A673 (cell line): ENCODE data around the gene C1QTNF5.

Experiments
- EZH2 ChIP-seq: fragments of 200-600 bp; sonication (generic); IDR thresholded peaks from 2 replicates; pipeline ENCODE4 v1.6.1; 2017; ENCODE audit warnings: borderline replicate concordance, low read depth, mild to moderate bottlenecking, mixed read lengths, antibody characterized with exemption, low read length; ENCODE audit not compliant: poor library complexity, severe bottlenecking
- TF ChIP-seq, protein P1 (sequence below): fragments of 300-800, 200-600 bp; sonication (generic); conservative IDR thresholded peaks from 2 replicates; pipeline ENCODE4 v1.5.1; 2017; ENCODE audit warnings: low read depth, mild to moderate bottlenecking, antibody characterized with exemption, low read length, moderate library complexity, mixed read lengths

DNA sequence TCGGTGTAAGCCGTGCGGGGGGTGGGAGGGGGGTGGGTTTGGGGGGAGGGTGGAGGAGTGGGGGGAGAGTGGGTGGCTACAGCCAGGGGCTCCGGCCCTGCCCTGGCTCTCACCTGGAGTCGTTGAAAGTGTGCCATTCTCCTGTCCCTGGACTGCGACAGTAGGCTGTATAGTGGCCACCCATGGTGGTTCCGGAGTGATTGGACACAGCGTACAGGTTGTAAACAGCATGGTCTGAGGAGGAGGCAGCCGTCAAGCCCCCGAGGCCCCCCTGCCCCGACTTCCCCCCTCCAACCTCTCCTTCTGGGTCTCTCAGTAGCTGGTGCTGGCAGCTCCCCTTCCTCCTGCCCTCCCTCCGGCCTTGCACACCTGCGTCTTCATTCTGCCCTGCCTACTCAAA is 16.4 kb upstream of the C1QTNF5 start:
- TF ChIP-seq, protein P1, sequence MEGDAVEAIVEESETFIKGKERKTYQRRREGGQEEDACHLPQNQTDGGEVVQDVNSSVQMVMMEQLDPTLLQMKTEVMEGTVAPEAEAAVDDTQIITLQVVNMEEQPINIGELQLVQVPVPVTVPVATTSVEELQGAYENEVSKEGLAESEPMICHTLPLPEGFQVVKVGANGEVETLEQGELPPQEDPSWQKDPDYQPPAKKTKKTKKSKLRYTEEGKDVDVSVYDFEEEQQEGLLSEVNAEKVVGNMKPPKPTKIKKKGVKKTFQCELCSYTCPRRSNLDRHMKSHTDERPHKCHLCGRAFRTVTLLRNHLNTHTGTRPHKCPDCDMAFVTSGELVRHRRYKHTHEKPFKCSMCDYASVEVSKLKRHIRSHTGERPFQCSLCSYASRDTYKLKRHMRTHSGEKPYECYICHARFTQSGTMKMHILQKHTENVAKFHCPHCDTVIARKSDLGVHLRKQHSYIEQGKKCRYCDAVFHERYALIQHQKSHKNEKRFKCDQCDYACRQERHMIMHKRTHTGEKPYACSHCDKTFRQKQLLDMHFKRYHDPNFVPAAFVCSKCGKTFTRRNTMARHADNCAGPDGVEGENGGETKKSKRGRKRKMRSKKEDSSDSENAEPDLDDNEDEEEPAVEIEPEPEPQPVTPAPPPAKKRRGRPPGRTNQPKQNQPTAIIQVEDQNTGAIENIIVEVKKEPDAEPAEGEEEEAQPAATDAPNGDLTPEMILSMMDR = no peak
- no peak for TF ChIP-seq EZH2
